HepG2 (cell line): ENCODE results near the gene KDM2B. TPM values are rescaled to one million over a fixed set of nuclear protein-coding genes. Genes with fewer than 3 reads are reported as not detected.

Experiments used
- ATAC-seq: fragments of 200-7000 bp; cut with Tn5 transposase; 3 replicates; pipeline ENCODE4 v1.9.1; 2020; ENCODE audit warnings: mild to moderate bottlenecking, moderate library complexity
- BruUV-seq: library from RNA; stranded (reverse); fragments of 400-500 nt; replicated peaks from 2 replicates; lab custom pipeline; 2021; lab: Mats Ljungman, UMichigan
- CTCF ChIA-PET: fragments of 300-600 bp; formaldehyde crosslinking; extraction: SDS; loops from one replicate; lab custom pipeline; 2021; ENCODE audit warnings: low total read pairs, inconsistent platforms, low intra/inter-chr PET ratio; lab: Yijun Ruan, JAX
- POLR2A ChIA-PET: fragments of 350-600 bp; sonication (Branson Sonifier 250); formaldehyde crosslinking; loops from one replicate; lab custom pipeline; 2020; ENCODE audit warnings: antibody characterized with exemption, inconsistent platforms; lab: Yijun Ruan, JAX
- DNase-seq: peaks from one replicate; pipeline ENCODE4 v3.0.0-alpha.2; 2015; ENCODE audit warnings: low spot score
- FAIRE-seq: peaks from 3 replicates; lab custom pipeline; 2011; peaks lifted over from hg19 to GRCh38; lab: Jason Lieb, UNC
- H2AFZ ChIP-seq: one replicate; pipeline ENCODE4 v1.6.1; 2011; ENCODE audit warnings: low read length, inconsistent platforms
- H3K27ac ChIP-seq: fragments of 300-600 bp; 3 replicates; pipeline ENCODE4 v1.8.0; 2011; ENCODE audit warnings: mixed run types, mild to moderate bottlenecking, mixed read lengths, low read length, inconsistent platforms; ENCODE audit not compliant: insufficient read depth; ENCODE audit errors: extremely low read length
- H3K27me3 ChIP-seq, 2 experiments: fragments of 200-600 bp in 1 of 2; 2 replicates in 1 of 2; 3 replicates in 1 of 2; pipeline versions ENCODE4 v1.6.0 to v1.8.0; 2011; ENCODE audit warnings: low read length in 2 of 2, mild to moderate bottlenecking in 2 of 2, moderate library complexity in 2 of 2, inconsistent platforms in 1 of 2; ENCODE audit not compliant: insufficient read depth in 2 of 2, control insufficient read depth in 1 of 2
- H3K36me3 ChIP-seq, 2 experiments: fragments of 200-600 bp in 1 of 2; replicated peaks in 1 of 2; 2 replicates in 1 of 2; 3 replicates in 1 of 2; pipeline versions ENCODE4 v1.5.1 to v1.8.0; 2011; ENCODE audit warnings: low read length in 2 of 2, inconsistent platforms in 1 of 2; ENCODE audit not compliant: insufficient read depth in 2 of 2, control insufficient read depth in 1 of 2
- H3K4me1 ChIP-seq: 2 replicates; pipeline ENCODE4 v1.5.1; 2012; ENCODE audit warnings: low read length, inconsistent platforms; ENCODE audit not compliant: insufficient read depth
- H3K4me2 ChIP-seq: 2 replicates; pipeline ENCODE4 v1.6.0; 2011; ENCODE audit warnings: low read depth, low read length, inconsistent platforms
- H3K4me3 ChIP-seq, 3 experiments: fragments of 200-600 bp in 1 of 3; sonication (generic), shearing (Covaris generic) in 1 of 3; replicated peaks in 1 of 3; 2 replicates each; pipeline ENCODE4 v1.5.1; 2011 to 2016; ENCODE audit warnings: low read length in 3 of 3, inconsistent platforms in 2 of 3, low read depth in 2 of 3, mild to moderate bottlenecking in 2 of 3, control low read depth in 1 of 3, mixed read lengths in 1 of 3; ENCODE audit not compliant: insufficient read depth in 1 of 3
- H3K79me2 ChIP-seq: one replicate; pipeline ENCODE4 v1.6.1; 2011; ENCODE audit warnings: low read length, inconsistent platforms; ENCODE audit not compliant: insufficient read depth
- H3K9ac ChIP-seq: 2 replicates; pipeline ENCODE4 v1.6.0; 2011; ENCODE audit warnings: mild to moderate bottlenecking, low read depth, low read length, inconsistent platforms; ENCODE audit not compliant: insufficient read depth
- H3K9me3 ChIP-seq: 2 replicates; pipeline ENCODE4 v1.5.1; 2012; ENCODE audit warnings: mild to moderate bottlenecking, low read length
- H4K20me1 ChIP-seq: 2 replicates; pipeline ENCODE4 v1.6.0; 2011; ENCODE audit warnings: inconsistent platforms, mild to moderate bottlenecking, low read length, moderate library complexity; ENCODE audit not compliant: insufficient read depth
- BRCA1 ChIP-seq: sonication (generic); formaldehyde crosslinking; IDR thresholded peaks from 2 replicates; pipeline ENCODE4 v1.4.0; 2020; ENCODE audit warnings: missing genetic modification reagents
- FOXA3 ChIP-seq: IDR thresholded peaks from 2 replicates; pipeline ENCODE4 v1.6.1; 2016; ENCODE audit warnings: missing genetic modification reagents, missing compliant biosample characterization
- HOXA3 ChIP-seq: sonication (generic); formaldehyde crosslinking; IDR thresholded peaks from 2 replicates; pipeline ENCODE4 v1.5.0; 2020; ENCODE audit warnings: missing genetic modification reagents
- MEF2D ChIP-seq: sonication (generic); formaldehyde crosslinking; IDR thresholded peaks from 2 replicates; pipeline ENCODE4 v1.5.1; 2020; ENCODE audit warnings: mild to moderate bottlenecking, missing genetic modification reagents
- MLX ChIP-seq: IDR thresholded peaks from 2 replicates; pipeline ENCODE4 v1.6.1; 2016
- NCOA2 ChIP-seq: sonication (generic); formaldehyde crosslinking; IDR thresholded peaks from 2 replicates; pipeline ENCODE4 v1.8.0; 2022; ENCODE audit warnings: inconsistent platforms
- PAX8 ChIP-seq: sonication (generic); formaldehyde crosslinking; IDR thresholded peaks from 2 replicates; pipeline ENCODE4 v1.8.0; 2022; ENCODE audit warnings: mild to moderate bottlenecking, missing genetic modification reagents, borderline replicate concordance
- ZBTB1 ChIP-seq: sonication (generic); formaldehyde crosslinking; IDR thresholded peaks from 2 replicates; pipeline ENCODE4 v1.4.0; 2020; ENCODE audit warnings: missing genetic modification reagents, borderline replicate concordance
- ZFP82 ChIP-seq: sonication (generic); formaldehyde crosslinking; IDR thresholded peaks from 2 replicates; pipeline ENCODE4 v1.5.1; 2020; ENCODE audit warnings: mild to moderate bottlenecking, missing genetic modification reagents, borderline replicate concordance
- ZMAT3 ChIP-seq: sonication (generic); formaldehyde crosslinking; conservative IDR thresholded peaks from 2 replicates; pipeline ENCODE4 v1.7.0; 2021; ENCODE audit warnings: missing genetic modification reagents
- ZNF337 ChIP-seq: sonication (generic); formaldehyde crosslinking; IDR thresholded peaks from 2 replicates; pipeline ENCODE4 v1.5.1; 2020; ENCODE audit warnings: missing genetic modification reagents, low read depth, mild to moderate bottlenecking, borderline replicate concordance
- ZNF530 ChIP-seq: sonication (generic); formaldehyde crosslinking; IDR thresholded peaks from 2 replicates; pipeline ENCODE4 v1.5.0; 2020; ENCODE audit warnings: low read depth, mild to moderate bottlenecking, missing genetic modification reagents
- WGBS: methylation state at CpG from one replicate; pipeline ENCODE4 v1.1.6; 2017; ENCODE audit warnings: low lambda C conversion rate; 5-methylcytosine and 5-hydroxymethylcytosine counted together
- in situ Hi-C: cut with HindIII; loops from 2 replicates; pipeline ENCODE4 v1.10.0; 2017; ENCODE audit warnings: low pct_unique_long_range_greater_than_20kb; ENCODE audit not compliant: extremely low pct_ligation_motif_present
- intact Hi-C: fragments of 100-400 bp; cut with micrococcal nuclease; formaldehyde crosslinking; loops from one replicate; pipeline ENCODE4 v1.10.0; 2022; ENCODE audit not compliant: unreplicated experiment
- polyA plus RNA-seq, 8 experiments: library from polyadenylated mRNA; depleted of rRNA in 3 of 8; stranded (reverse) in 7 of 8; unstranded in 1 of 8; fragments of >200 nt; fragmentation: Illumina TruSeq in 4 of 8; extraction: Trizol in 4 of 8; gene quantifications; 2 replicates each; pipeline versions ENCODE4 v1.2.1 to v1.2.3, GENCODE V29; 2011 to 2016; ENCODE audit warnings: low read depth in 4 of 8, missing spikeins in 1 of 8, mixed read lengths in 1 of 8; ENCODE audit not compliant: insufficient read depth in 1 of 8
- total RNA-seq, 5 experiments: library from RNA; depleted of rRNA; stranded (reverse); fragments of >200 nt; fragmentation: Illumina TruSeq; extraction: Trizol; gene quantifications; 2 replicates each; pipeline ENCODE4 v1.2.3, GENCODE V29; 2016; ENCODE audit warnings: low read depth in 1 of 5
- TF ChIP-seq, protein P1 (sequence below), 2 experiments: sonication (generic) in 1 of 2; formaldehyde crosslinking in 1 of 2; IDR thresholded peaks; 2 replicates each; pipeline versions ENCODE4 v1.4.0 to v1.6.1; 2016 to 2020; ENCODE audit warnings: borderline replicate concordance in 1 of 2, low read depth in 1 of 2, mild to moderate bottlenecking in 1 of 2, missing genetic modification reagents in 1 of 2
- TF ChIP-seq, protein P2 (sequence below): IDR thresholded peaks from 2 replicates; pipeline ENCODE4 v1.6.1; 2016; ENCODE audit warnings: missing biosample characterization, missing genetic modification reagents, low read depth
- TF ChIP-seq, protein P3 (sequence below): sonication (generic); formaldehyde crosslinking; IDR thresholded peaks from 2 replicates; pipeline ENCODE4 v1.5.0; 2020; ENCODE audit warnings: mild to moderate bottlenecking, missing genetic modification reagents

KDM2B gene
- total and polyA plus RNA-seq, 2 of the 13 experiments (the other 11 are each of a cell fraction or from before 2014, with no cell fraction given), result 17.5 to 26.1 TPM

- Histone ChIP-seq H3K4me3 (no peak overlapping the region), H3K4me1 (peaks cover 38% of the 10 kb centered on the region), H3K79me2 (no peaks in the 10 kb centered on the region), H4K20me1 (no peaks in the 10 kb centered on the region), H3K9ac (no peak overlapping the region), H3K27ac (no peak overlapping the region), H3K4me2 (no peak overlapping the region), H3K36me3 (peaks cover 5% of the 10 kb centered on the region in 2 experiments; a peak in 2 of 5 replicates), H2AFZ (no peak overlapping the region), H3K27me3 (no peaks in the 10 kb centered on the region), H3K9me3 (no peaks in the 10 kb centered on the region)
- no peak for ATAC-seq
- no peak for FAIRE-seq
- 89% methylated on average over 13 of the region's 13 CpGs for WGBS
- in situ Hi-C loops, result no loop called here
- intact Hi-C loops, result no loop called here
- ChIA-PET POLR2A (no interaction called here), CTCF (no interaction called here)
- no peak for DNase-seq
- BruUV-seq, result no TSS peak
- no peak for TF ChIP-seq NCOA2
- TF ChIP-seq, protein P1, sequence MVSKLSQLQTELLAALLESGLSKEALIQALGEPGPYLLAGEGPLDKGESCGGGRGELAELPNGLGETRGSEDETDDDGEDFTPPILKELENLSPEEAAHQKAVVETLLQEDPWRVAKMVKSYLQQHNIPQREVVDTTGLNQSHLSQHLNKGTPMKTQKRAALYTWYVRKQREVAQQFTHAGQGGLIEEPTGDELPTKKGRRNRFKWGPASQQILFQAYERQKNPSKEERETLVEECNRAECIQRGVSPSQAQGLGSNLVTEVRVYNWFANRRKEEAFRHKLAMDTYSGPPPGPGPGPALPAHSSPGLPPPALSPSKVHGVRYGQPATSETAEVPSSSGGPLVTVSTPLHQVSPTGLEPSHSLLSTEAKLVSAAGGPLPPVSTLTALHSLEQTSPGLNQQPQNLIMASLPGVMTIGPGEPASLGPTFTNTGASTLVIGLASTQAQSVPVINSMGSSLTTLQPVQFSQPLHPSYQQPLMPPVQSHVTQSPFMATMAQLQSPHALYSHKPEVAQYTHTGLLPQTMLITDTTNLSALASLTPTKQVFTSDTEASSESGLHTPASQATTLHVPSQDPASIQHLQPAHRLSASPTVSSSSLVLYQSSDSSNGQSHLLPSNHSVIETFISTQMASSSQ (IDR thresholded peaks at IDR 0.05; ENCODE audit: low read depth), result no peak
- TF ChIP-seq, protein P1 (CRISPR knock-in tag; IDR thresholded peaks at IDR 0.05; ENCODE audit: borderline replicate concordance), result no peak
- TF ChIP-seq, protein P2, sequence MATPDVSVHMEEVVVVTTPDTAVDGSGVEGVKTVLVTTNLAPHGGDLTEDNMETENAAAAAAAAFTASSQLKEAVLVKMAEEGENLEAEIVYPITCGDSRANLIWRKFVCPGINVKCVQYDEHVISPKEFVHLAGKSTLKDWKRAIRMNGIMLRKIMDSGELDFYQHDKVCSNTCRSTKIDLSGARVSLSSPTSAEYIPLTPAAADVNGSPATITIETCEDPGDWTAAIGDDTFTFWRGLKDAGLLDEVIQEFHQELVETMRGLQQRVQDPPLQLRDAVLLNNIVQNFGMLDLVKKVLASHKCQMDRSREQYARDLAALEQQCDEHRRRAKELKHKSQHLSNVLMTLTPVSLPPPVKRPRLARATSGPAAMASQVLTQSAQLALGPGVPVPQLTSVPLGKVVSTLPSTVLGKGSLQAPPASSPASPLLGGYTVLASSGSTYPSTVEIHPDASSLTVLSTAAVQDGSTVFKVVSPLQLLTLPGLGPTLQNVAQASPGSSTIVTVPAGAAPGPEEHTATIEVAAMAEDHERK (CRISPR knock-in tag), result no peak
- TF ChIP-seq, protein P3, sequence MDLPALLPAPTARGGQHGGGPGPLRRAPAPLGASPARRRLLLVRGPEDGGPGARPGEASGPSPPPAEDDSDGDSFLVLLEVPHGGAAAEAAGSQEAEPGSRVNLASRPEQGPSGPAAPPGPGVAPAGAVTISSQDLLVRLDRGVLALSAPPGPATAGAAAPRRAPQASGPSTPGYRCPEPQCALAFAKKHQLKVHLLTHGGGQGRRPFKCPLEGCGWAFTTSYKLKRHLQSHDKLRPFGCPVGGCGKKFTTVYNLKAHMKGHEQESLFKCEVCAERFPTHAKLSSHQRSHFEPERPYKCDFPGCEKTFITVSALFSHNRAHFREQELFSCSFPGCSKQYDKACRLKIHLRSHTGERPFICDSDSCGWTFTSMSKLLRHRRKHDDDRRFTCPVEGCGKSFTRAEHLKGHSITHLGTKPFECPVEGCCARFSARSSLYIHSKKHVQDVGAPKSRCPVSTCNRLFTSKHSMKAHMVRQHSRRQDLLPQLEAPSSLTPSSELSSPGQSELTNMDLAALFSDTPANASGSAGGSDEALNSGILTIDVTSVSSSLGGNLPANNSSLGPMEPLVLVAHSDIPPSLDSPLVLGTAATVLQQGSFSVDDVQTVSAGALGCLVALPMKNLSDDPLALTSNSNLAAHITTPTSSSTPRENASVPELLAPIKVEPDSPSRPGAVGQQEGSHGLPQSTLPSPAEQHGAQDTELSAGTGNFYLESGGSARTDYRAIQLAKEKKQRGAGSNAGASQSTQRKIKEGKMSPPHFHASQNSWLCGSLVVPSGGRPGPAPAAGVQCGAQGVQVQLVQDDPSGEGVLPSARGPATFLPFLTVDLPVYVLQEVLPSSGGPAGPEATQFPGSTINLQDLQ (CRISPR knock-in tag), result no peak
- no peak for TF ChIP-seq HOXA3 (CRISPR knock-in tag)
- no peak for TF ChIP-seq ZMAT3 (CRISPR knock-in tag)
- TF ChIP-seq MLX (CRISPR knock-in tag), result no peak
- no peak for TF ChIP-seq ZNF530 (CRISPR knock-in tag)
- no peak for TF ChIP-seq PAX8 (CRISPR knock-in tag)
- TF ChIP-seq ZBTB1, result no peak
- TF ChIP-seq BRCA1 (CRISPR knock-in tag), result no peak
- no peak for TF ChIP-seq MEF2D (CRISPR knock-in tag)
- no peak for TF ChIP-seq FOXA3 (CRISPR knock-in tag)
- no peak for TF ChIP-seq ZFP82 (CRISPR knock-in tag)
- TF ChIP-seq ZNF337 (CRISPR knock-in tag), result no peak
These were observed 60.7 kb downstream of the KDM2B start for GRCh38 chr12:121520119-121520518.
